A549 (cell line): ENCODE measurements around the gene HLA-DPA1. TPM values are rescaled to one million over a fixed set of nuclear protein-coding genes. Genes with fewer than 3 reads are reported as not detected.

ENCODE experiments used
- ATAC-seq, 2 experiments: fragments of 200-7000 bp in 1 of 2; fragments of >200 bp in 1 of 2; cut with Nextera tagmentation in 1 of 2; cut with Tn5 transposase in 1 of 2; 3 replicates each; pipeline versions ENCODE4 v1.8.0 to v1.9.1; 2018 to 2020; ENCODE audit warnings: mild to moderate bottlenecking in 1 of 2, moderate library complexity in 1 of 2
- CTCF ChIA-PET: fragments of 300-600 bp; sonication (Branson Sonifier 250); formaldehyde crosslinking; extraction: SDS; loops from one replicate; lab custom pipeline; 2021; ENCODE audit warnings: antibody characterized with exemption, inconsistent platforms; lab: Yijun Ruan, JAX
- POLR2A ChIA-PET: fragments of 350-600 bp; formaldehyde crosslinking; extraction: SDS; loops from one replicate; lab custom pipeline; 2021; ENCODE audit warnings: antibody characterized with exemption, inconsistent platforms; lab: Yijun Ruan, JAX
- DNase-seq, 2 experiments: peaks; one replicate each; pipeline versions ENCODE4 v3.0.0 to v3.0.0-alpha.2; 2011 to 2016; ENCODE audit warnings: low read depth in 1 of 2, low spot score in 1 of 2
- FAIRE-seq: peaks from 2 replicates; lab custom pipeline; 2011; peaks lifted over from hg19 to GRCh38; lab: Jason Lieb, UNC
- H3K27ac ChIP-seq, 2 experiments: fragments of >200 bp; sonication (Bioruptor Twin); formaldehyde crosslinking; 3 replicates each; pipeline ENCODE4 v1.5.1; 2016 to 2017
- H3K4me1 ChIP-seq: fragments of >200 bp; sonication (Bioruptor Twin); formaldehyde crosslinking; 3 replicates; pipeline ENCODE4 v1.6.1; 2016
- H3K4me2 ChIP-seq: fragments of >200 bp; sonication (Bioruptor Twin); formaldehyde crosslinking; 3 replicates; pipeline ENCODE4 v1.6.1; 2016
- H3K4me3 ChIP-seq: fragments of >200 bp; sonication (Bioruptor Twin); formaldehyde crosslinking; 3 replicates; pipeline ENCODE4 v1.5.1; 2016
- H3K9me3 ChIP-seq: fragments of >200 bp; sonication (Bioruptor Twin); formaldehyde crosslinking; 3 replicates; pipeline ENCODE4 v1.6.1; 2016
- CBX8 ChIP-seq: fragments of 200-600 bp; sonication (generic); IDR thresholded peaks from 2 replicates; pipeline ENCODE4 v1.6.1; 2016
- FOXS1 ChIP-seq: fragments of 250-450 bp; sonication (Bioruptor Pico); IDR thresholded peaks from 2 replicates; pipeline ENCODE4 v1.5.0; 2020; ENCODE audit warnings: mild to moderate bottlenecking, moderate library complexity
- HDAC2 ChIP-seq: fragments of 200-600 bp; sonication (generic); IDR thresholded peaks from 2 replicates; pipeline ENCODE4 v1.6.1; 2016
- HEYL ChIP-seq: fragments of 250-450 bp; sonication (Bioruptor Pico); IDR thresholded peaks from 2 replicates; pipeline ENCODE4 v1.8.0; 2021; ENCODE audit warnings: mild to moderate bottlenecking, moderate library complexity
- HOXB13 ChIP-seq: fragments of 250-450 bp; sonication (Bioruptor Pico); IDR thresholded peaks from 2 replicates; pipeline ENCODE4 v1.5.0; 2020; ENCODE audit warnings: low read depth, mild to moderate bottlenecking, moderate library complexity
- KDM5A ChIP-seq: fragments of 200-600 bp; sonication (generic); IDR thresholded peaks from 2 replicates; pipeline ENCODE4 v1.6.1; 2016; ENCODE audit warnings: antibody characterized with exemption, mild to moderate bottlenecking
- MAZ ChIP-seq: fragments of 150-350 bp; IDR thresholded peaks from 2 replicates; pipeline ENCODE4 v1.6.1; 2014; ENCODE audit warnings: antibody characterized with exemption, low read depth, low read length, borderline replicate concordance
- NPAS2 ChIP-seq: fragments of 250-450 bp; sonication (Bioruptor Pico); IDR thresholded peaks from 2 replicates; pipeline ENCODE4 v1.8.0; 2022; ENCODE audit warnings: mild to moderate bottlenecking, moderate library complexity, borderline replicate concordance
- RCOR1 ChIP-seq: fragments of 150-350 bp; IDR thresholded peaks from 2 replicates; pipeline ENCODE4 v1.6.1; 2014; ENCODE audit warnings: antibody characterized with exemption, low read length, low read depth
- RFX5 ChIP-seq: fragments of 450-650 bp; IDR thresholded peaks from 2 replicates; pipeline ENCODE4 v1.7.1; 2014; ENCODE audit warnings: antibody characterized with exemption, mild to moderate bottlenecking, moderate library complexity
- SMC3 ChIP-seq: fragments of >200 bp; sonication (Bioruptor Twin); formaldehyde crosslinking; IDR thresholded peaks from 3 replicates; pipeline ENCODE4 v1.6.1; 2018; ENCODE audit warnings: inconsistent platforms
- TFCP2L1 ChIP-seq: fragments of 250-450 bp; sonication (Bioruptor Pico); IDR thresholded peaks from 2 replicates; pipeline ENCODE4 v1.5.0; 2021; ENCODE audit warnings: mild to moderate bottlenecking
- ZC3H11A ChIP-seq: fragments of 450-650 bp; IDR thresholded peaks from 2 replicates; pipeline ENCODE4 v1.6.1; 2014; ENCODE audit warnings: antibody characterized with exemption, mild to moderate bottlenecking
- ZNF302 ChIP-seq: fragments of 250-450 bp; sonication (Bioruptor Pico); IDR thresholded peaks from 2 replicates; pipeline ENCODE4 v1.9.0; 2021; ENCODE audit warnings: inconsistent platforms, mild to moderate bottlenecking, moderate library complexity
- ZSCAN20 ChIP-seq: fragments of 250-450 bp; sonication (Bioruptor Pico); IDR thresholded peaks from 2 replicates; pipeline ENCODE4 v1.8.0; 2022; ENCODE audit warnings: mild to moderate bottlenecking, moderate library complexity
- WGBS: methylation state at CpG from one replicate; pipeline ENCODE4 v1.1.6; 2017; ENCODE audit errors: missing lambda C conversion rate; 5-methylcytosine and 5-hydroxymethylcytosine counted together
- polyA minus RNA-seq: library from RNA; depleted of rRNA, polyadenylated mRNA; stranded (reverse); fragments of >200 nt; gene quantifications from 2 replicates; pipeline ENCODE4 v1.2.3, GENCODE V29; 2011; rRNA and poly(A)+ RNA removed
- polyA plus RNA-seq, 4 experiments: library from polyadenylated mRNA; depleted of rRNA in 3 of 4; stranded (reverse); fragments of >200 nt; fragmentation: RNase III in 1 of 4; extraction: RNeasy Plus Mini Kit Qiagen cat#74134 plus additional on column Dnase treatment in 1 of 4; gene quantifications; 2 replicates in 3 of 4; 3 replicates in 1 of 4; pipeline ENCODE4 v1.2.3, GENCODE V29; 2011 to 2017
- TF ChIP-seq, protein P1 (sequence below): IDR thresholded peaks from 2 replicates; pipeline ENCODE4 v1.6.1; 2012
- TF ChIP-seq, protein P2 (sequence below): fragments of >200 bp; sonication (Bioruptor Twin); formaldehyde crosslinking; IDR thresholded peaks from 3 replicates; pipeline ENCODE4 v1.5.1; 2016
- TF ChIP-seq, protein P3 (sequence below): fragments of 250-450 bp; sonication (Bioruptor Pico); IDR thresholded peaks from 2 replicates; pipeline ENCODE4 v1.5.0; 2020; ENCODE audit warnings: low read depth, mild to moderate bottlenecking, moderate library complexity

Gene HLA-DPA1
- polyA plus RNA-seq (2011; rRNA removed), result not detected in 2 replicates
- polyA plus RNA-seq (2012; cell fraction: cytosol; rRNA removed), result 0.01 and 0.07 TPM in 2 replicates
- not detected in 2 replicates for polyA plus RNA-seq (2012; cell fraction: nucleus; rRNA removed)
- 0.09 TPM in 1 of 3 replicates, not detected in the others for polyA plus RNA-seq (2017; fragmentation: RNase III; extraction: RNeasy Plus Mini Kit Qiagen cat#74134 plus additional on column Dnase treatment)
- not detected in 2 replicates for polyA minus RNA-seq

DNA sequence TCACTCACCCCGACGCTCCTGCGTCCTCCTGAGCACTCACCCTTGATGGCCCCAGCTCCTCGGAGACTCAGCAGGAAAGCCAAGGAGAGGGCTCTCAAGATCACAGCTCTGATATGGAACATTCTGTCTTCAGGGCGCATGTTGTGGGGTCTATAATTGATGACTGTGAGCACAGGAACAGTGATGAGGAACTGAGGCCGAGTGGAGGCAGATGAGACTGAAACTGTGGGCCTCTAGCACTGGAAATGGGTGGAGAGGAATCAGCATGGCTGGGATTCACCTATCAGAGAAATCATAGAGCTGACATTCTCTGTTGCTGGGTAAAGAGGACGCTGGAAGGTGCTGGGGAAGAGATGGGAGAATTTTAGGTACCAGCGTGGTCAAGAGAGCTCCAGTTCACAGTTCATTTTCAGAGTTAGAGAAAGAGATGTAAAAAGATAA lies at the start of gene HLA-DPA1:
HLA-DPA1 (minus strand) TSS at position 219 of the 441 bp plus-strand sequence.
- POLR2A ChIA-PET, result no interaction called here
- CTCF ChIA-PET, result interaction anchor here (0.8 kb wide), 1 partner anchor 175 kb away, joined by 3 read pairs; no protein-coding TSS in a partner anchor
- H3K4me1 ChIP-seq, result no peaks in the 10 kb centered on the region
- no peak within 1 kb of the TSS for H3K4me3 ChIP-seq
- DNase-seq (peak; percentile 5 to 8), ATAC-seq (peak; percentile 66 to 87; a peak in 4 of 6 replicates)
- no peak within 1 kb of the TSS for H3K4me2 ChIP-seq
- H3K27ac ChIP-seq, result no peak within 1 kb of the TSS
- no peak for TF ChIP-seq NPAS2
- TF ChIP-seq ZC3H11A, result no peak
- TF ChIP-seq RFX5, result peak; percentile 96
- TF ChIP-seq, all 56 proteins: peak for 1
- no peak for FAIRE-seq
- H3K9me3 ChIP-seq, result no peaks in the 10 kb centered on the region
- WGBS, result 35% methylated on average over 8 of the region's 8 CpGs

DNA sequence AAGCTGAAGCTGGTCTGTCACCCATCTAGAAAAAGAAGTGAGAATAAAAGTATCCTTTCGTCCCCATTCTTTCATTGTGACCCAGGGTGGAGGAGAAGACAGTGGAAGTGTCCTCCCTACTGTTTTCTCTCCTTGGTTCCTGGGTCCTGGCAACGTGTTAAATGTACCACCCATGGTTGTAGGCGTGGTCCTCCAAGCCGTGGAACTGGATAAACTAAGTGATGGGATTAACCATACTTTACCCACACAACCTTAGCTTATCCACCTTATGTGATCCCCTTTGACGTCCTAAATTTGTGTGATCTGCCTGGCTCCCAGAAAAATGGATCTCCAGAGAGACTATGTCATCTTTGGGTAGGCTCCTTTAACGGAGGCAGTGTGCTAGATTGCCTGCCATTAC lies 49.7 kb upstream of the HLA-DPA1 start:
- H3K9me3 ChIP-seq, result peaks cover 14% of the 10 kb centered on the region
- TF ChIP-seq HOXB13 (no peak), ZNF302 (no peak), MAZ (no peak), ZSCAN20 (CRISPR knock-in tag) (no peak), FOXS1 (CRISPR knock-in tag) (no peak), TFCP2L1 (no peak)
- TF ChIP-seq, protein P1, sequence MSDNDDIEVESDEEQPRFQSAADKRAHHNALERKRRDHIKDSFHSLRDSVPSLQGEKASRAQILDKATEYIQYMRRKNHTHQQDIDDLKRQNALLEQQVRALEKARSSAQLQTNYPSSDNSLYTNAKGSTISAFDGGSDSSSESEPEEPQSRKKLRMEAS, result no peak
- H3K4me2 ChIP-seq, result no peak overlapping the region
- no peak for FAIRE-seq
- ChIA-PET CTCF (interaction anchor here (0.8 kb wide), 1 partner anchor 26 kb away, joined by 4 read pairs; no protein-coding TSS in a partner anchor), POLR2A (no interaction called here)
- 22% methylated on average over 6 of the region's 6 CpGs for WGBS
- no peak overlapping the region for H3K4me3 ChIP-seq
- H3K27ac ChIP-seq, result no peak overlapping the region
- DNase-seq, result no peak
- no peaks in the 10 kb centered on the region for H3K4me1 ChIP-seq
- no peak for ATAC-seq

DNA sequence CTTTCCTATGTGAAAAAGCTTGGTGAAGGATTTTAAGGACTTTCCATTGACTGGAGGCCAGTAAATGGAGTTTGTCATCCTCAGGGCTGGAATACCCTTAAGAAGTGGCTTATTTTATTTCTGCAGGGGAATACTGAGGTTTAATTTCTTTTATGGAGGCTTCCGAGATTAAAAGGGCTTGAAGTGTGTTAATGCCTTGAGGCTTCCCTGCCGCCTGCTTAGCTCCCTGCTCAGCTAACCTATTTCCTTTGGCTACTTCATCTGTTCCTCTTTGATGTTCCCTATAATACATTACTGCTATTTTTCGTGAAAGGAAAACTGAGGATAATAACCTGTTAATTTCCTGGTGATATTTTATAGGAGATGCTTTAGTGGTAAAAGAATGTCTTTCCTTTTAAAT lies 46.6 kb upstream of the HLA-DPA1 start:
- CTCF ChIA-PET, result interaction anchor here (0.6 to 4.6 kb wide), 14 partner anchors 9 to 128 kb away, joined by 3 to 27 read pairs (median 5); no protein-coding TSS in a partner anchor
- Histone ChIP-seq H3K4me1 (no peaks in the 10 kb centered on the region), H3K9me3 (peaks cover 12% of the 10 kb centered on the region), H3K4me3 (no peak overlapping the region), H3K27ac (no peak overlapping the region), H3K4me2 (no peak overlapping the region)
- DNase-seq, result no peak
- TF ChIP-seq KDM5A, result no peak
- no peak for TF ChIP-seq NPAS2
- no peak for TF ChIP-seq HDAC2
- TF ChIP-seq CBX8, result no peak
- TF ChIP-seq, protein P2, sequence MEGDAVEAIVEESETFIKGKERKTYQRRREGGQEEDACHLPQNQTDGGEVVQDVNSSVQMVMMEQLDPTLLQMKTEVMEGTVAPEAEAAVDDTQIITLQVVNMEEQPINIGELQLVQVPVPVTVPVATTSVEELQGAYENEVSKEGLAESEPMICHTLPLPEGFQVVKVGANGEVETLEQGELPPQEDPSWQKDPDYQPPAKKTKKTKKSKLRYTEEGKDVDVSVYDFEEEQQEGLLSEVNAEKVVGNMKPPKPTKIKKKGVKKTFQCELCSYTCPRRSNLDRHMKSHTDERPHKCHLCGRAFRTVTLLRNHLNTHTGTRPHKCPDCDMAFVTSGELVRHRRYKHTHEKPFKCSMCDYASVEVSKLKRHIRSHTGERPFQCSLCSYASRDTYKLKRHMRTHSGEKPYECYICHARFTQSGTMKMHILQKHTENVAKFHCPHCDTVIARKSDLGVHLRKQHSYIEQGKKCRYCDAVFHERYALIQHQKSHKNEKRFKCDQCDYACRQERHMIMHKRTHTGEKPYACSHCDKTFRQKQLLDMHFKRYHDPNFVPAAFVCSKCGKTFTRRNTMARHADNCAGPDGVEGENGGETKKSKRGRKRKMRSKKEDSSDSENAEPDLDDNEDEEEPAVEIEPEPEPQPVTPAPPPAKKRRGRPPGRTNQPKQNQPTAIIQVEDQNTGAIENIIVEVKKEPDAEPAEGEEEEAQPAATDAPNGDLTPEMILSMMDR, result no peak
- TF ChIP-seq, protein P3, sequence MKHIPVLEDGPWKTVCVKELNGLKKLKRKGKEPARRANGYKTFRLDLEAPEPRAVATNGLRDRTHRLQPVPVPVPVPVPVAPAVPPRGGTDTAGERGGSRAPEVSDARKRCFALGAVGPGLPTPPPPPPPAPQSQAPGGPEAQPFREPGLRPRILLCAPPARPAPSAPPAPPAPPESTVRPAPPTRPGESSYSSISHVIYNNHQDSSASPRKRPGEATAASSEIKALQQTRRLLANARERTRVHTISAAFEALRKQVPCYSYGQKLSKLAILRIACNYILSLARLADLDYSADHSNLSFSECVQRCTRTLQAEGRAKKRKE, result no peak
- TF ChIP-seq HEYL (CRISPR knock-in tag), result no peak
- no peak for TF ChIP-seq RCOR1
- TF ChIP-seq RFX5, result no peak
- TF ChIP-seq SMC3, result no peak
- WGBS, result 23% methylated on average over 3 of the region's 3 CpGs
- no peak for FAIRE-seq
- POLR2A ChIA-PET, result no interaction called here
- no peak for ATAC-seq
